Measurements from ENCODE around the gene TMEM179.

The TMEM179 gene

DNA sequence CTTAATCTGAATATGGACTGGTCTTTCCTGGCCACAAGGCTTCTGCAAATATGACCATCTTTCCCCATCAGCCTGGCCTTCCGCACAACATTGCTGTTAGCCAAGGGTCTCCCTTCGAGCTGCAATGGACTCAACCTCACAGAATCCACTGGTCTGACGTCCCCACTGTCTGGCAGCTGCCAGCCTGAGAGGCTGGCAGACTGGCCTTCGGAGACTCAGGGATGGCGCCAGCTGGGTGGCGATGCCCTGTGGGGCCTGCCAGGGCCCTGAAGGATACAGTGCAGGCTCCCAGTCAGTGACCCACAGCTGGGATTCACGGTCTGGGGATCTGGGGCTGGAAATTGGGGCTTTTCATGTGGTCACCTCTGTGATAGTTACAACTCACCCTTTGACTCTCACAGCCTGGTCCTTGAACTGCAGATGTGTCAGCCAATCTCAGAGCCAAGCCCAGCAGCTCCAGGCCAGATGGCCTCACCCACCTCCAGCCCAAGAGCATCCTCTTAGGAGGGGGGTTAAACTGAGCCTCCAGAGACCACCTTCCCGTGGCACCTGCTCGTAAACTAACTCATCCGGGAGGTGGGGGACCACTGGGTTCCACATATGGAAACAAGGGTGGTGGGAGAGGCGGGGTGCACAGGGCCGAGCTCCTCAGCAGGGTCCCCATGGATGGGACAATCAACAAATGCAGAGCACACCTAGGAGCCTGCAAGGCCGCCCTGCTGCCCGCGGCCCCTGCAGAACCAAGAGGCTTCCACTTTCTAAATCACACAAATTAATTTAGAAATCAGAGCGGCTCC is 46.1 kb downstream of the TMEM179 start:
- no peaks in the 10 kb centered on the region for H3K9me3 ChIP-seq (ENCODE audit: control insufficient read depth, low read length)
- H3K27ac ChIP-seq (ENCODE audit: insufficient read depth, low read length, poor library complexity, severe bottlenecking): no peak overlapping the region
- no peaks in the 10 kb centered on the region for H3K36me3 ChIP-seq (ENCODE audit: control insufficient read depth, insufficient read depth, low read length)
- H3K4me1 ChIP-seq (ENCODE audit: control insufficient read depth, insufficient read depth, low read length, poor library complexity, severe bottlenecking): no peaks in the 10 kb centered on the region
- H3K4me3 ChIP-seq (ENCODE audit: insufficient read depth, low read depth, low read length, poor library complexity, severe bottlenecking): no peak overlapping the region
- DNase-seq: no peak
- no peaks in the 10 kb centered on the region for H3K27me3 ChIP-seq (replicated peaks; ENCODE audit: control insufficient read depth, insufficient read depth, low read length, poor library complexity, severe bottlenecking)

DNA sequence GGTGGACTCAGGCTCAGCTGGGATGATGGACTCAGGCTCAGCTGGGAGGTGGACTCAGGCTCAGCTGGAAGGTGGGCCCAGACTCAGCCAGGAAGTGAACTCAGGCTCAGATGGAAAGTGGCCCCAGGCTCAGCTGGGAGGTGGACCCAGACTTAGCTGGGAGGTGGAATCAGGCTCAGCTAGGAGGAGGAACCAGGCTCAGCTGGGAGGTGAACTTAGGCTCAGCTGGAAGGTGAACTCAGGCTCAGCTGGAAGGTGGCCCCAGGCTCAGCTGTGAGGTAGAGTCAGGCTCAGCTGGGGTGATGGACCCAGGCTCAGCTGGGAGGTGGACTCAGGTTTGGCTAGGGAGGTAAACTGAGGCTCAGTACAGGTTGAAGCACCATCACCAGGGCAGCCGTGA is 46.8 kb downstream of the TMEM179 start:
- no peaks in the 10 kb centered on the region for H3K27me3 ChIP-seq (replicated peaks; ENCODE audit: control insufficient read depth, insufficient read depth, low read length, poor library complexity, severe bottlenecking)
- no peaks in the 10 kb centered on the region for H3K4me1 ChIP-seq (ENCODE audit: control insufficient read depth, insufficient read depth, low read length, poor library complexity, severe bottlenecking)
- H3K4me3 ChIP-seq (ENCODE audit: insufficient read depth, low read depth, low read length, poor library complexity, severe bottlenecking): no peak overlapping the region
- DNase-seq: no peak
- H3K36me3 ChIP-seq (ENCODE audit: control insufficient read depth, insufficient read depth, low read length): no peaks in the 10 kb centered on the region
- H3K9me3 ChIP-seq (ENCODE audit: control insufficient read depth, low read length): no peaks in the 10 kb centered on the region
- H3K27ac ChIP-seq (ENCODE audit: insufficient read depth, low read length, poor library complexity, severe bottlenecking): no peak overlapping the region

DNA sequence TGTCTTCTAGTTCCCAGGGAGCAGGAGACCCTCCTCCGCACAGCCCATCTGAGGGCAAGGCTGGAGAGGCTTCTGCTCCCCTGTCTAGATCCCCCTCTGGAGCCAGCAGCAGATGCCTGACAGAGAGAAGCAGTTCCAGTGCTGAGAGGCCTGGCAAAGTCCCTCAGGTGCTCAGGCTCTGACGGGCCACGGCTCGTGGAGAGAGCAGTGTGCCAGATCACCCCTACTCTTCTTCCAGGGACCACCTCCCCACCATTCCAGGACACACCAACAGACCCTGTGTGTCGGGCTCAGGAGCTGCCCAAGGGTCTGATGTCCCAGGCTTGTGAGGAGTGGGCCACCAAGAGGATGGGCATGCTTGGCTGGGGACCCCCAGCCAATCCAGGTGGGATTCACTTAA is 47.5 kb downstream of the TMEM179 start:
- H3K9me3 ChIP-seq (ENCODE audit: control insufficient read depth, low read length): no peaks in the 10 kb centered on the region
- DNase-seq: no peak
- no peaks in the 10 kb centered on the region for H3K4me1 ChIP-seq (ENCODE audit: control insufficient read depth, insufficient read depth, low read length, poor library complexity, severe bottlenecking)
- H3K4me3 ChIP-seq (ENCODE audit: insufficient read depth, low read depth, low read length, poor library complexity, severe bottlenecking): no peak overlapping the region
- H3K36me3 ChIP-seq (ENCODE audit: control insufficient read depth, insufficient read depth, low read length): no peaks in the 10 kb centered on the region
- H3K27ac ChIP-seq (ENCODE audit: insufficient read depth, low read length, poor library complexity, severe bottlenecking): no peak overlapping the region
- no peaks in the 10 kb centered on the region for H3K27me3 ChIP-seq (replicated peaks; ENCODE audit: control insufficient read depth, insufficient read depth, low read length, poor library complexity, severe bottlenecking)

DNA sequence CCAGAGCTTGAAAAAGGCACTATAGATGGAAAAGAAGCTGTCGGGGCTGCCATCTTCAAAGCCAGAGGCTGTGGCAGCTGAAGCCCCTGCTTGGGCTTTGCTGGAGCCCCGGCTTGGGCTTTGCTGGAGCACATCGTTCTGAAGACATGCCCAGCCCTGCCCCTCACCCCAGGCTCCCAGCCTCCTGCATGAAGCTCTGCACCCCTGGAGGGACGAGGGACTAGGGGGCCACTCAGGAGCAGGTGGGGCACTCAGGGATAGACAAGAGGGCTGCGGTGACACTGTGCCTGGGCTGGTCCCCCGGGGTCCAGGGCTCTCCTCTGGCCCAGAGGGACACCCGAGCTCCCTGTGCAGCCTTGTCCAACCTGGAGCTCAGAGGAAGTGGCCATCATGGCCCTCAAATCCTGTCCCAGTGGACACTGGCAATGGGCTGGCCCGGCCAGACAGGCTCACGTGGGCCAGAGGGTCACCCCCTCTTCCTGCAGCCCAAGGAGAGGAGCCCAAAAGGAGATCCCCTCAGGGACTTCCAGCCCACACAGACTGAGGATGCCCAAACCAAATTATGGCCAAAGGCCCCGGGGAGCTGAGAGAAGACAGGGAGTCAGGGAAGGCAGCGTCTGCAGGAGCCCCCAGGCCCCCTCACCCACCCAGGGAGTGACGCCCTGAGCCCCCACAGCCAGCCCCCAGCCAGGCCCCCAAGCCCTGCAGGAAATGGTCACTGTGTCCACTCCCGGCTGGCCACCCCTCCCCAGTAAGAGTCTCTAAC is 48.1 kb downstream of the TMEM179 start:
- no peaks in the 10 kb centered on the region for H3K4me1 ChIP-seq (ENCODE audit: control insufficient read depth, insufficient read depth, low read length, poor library complexity, severe bottlenecking)
- H3K9me3 ChIP-seq (ENCODE audit: control insufficient read depth, low read length): no peaks in the 10 kb centered on the region
- no peaks in the 10 kb centered on the region for H3K36me3 ChIP-seq (ENCODE audit: control insufficient read depth, insufficient read depth, low read length)
- H3K4me3 ChIP-seq (ENCODE audit: insufficient read depth, low read depth, low read length, poor library complexity, severe bottlenecking): no peak overlapping the region
- no peak overlapping the region for H3K27ac ChIP-seq (ENCODE audit: insufficient read depth, low read length, poor library complexity, severe bottlenecking)
- no peak for DNase-seq
- no peaks in the 10 kb centered on the region for H3K27me3 ChIP-seq (replicated peaks; ENCODE audit: control insufficient read depth, insufficient read depth, low read length, poor library complexity, severe bottlenecking)

DNA sequence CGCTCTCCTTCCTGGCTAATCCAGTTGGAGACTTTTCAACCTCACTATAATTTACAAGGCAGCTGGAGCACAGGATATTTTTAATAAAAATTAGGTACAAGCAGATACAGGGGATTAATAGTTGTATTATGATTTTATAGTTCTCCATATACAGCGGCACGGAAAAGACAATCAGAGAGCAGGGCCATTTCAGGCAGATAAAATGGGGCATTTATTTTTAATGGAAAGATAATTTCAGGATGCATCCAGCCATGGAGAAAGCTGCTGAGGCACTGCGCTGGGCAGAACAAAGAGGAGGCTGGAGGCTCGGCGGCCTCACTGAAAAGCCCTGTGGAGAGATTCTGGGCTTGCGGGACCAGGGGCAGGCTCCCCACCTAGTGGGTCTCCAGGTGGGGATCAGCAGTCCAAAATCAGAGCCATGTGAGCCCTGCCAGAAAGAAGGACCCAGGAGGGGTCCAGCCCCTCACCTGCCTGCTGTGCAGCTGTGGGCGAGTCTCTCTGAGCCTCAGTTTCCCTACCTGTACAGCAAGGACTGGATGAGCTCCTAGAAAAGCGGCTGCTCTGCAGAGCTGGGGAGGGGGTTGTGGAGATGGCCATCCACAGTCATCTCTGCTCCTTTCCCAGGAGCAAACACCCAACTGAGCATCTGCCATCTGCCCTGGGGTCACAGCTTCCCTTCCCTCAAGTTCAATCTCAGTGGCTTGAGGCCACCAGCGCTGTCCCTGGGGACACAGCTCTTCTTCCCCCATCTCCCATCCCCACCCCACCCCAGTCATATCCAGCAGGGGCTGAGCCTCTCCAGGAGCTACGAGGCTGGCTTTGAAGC is 48.9 kb downstream of the TMEM179 start:
- no peaks in the 10 kb centered on the region for H3K4me1 ChIP-seq (ENCODE audit: control insufficient read depth, insufficient read depth, low read length, poor library complexity, severe bottlenecking)

DNA sequence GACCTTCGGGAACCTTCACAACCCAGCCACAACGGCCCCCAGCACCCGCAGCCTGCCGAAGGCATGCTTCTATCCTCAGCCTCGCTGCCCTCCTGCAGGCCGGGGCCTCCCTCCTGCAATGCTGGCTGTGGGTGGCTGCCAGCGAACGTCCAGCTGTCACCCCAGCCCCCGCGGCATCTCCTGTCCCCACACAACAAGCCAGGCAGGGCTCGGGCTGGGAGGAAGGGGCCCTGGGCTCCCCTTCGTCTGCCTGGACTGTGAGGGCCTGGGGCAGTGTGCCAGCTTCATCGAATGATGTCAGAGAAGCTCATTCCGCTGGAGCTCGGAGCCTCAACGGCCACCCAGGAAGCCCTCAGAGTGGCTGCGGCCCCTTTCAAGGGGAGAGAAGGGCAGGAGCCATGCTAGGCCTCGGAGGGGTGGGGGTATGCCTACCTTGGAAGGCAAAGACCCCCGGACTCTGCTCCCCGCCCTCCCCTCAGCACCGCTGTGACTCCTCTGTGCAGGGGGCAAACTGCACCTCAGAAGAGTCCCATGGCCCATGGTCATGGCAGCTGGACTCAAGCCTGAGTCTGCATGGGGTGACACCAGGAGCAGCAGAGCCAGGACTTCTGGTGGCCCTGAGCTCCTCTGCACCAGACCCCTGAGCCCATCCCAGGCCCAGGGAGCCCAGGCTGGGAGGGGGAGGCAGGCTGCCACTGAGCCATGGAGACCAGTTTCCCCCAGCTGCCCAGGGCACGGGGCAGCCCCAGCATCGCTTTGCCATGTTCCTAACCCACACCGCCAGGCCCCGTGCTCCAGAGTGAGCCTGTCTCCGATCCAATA is 49.8 kb downstream of the TMEM179 start:
- no peaks in the 10 kb centered on the region for H3K4me1 ChIP-seq (ENCODE audit: control insufficient read depth, insufficient read depth, low read length, poor library complexity, severe bottlenecking)
- no peak for DNase-seq
- H3K9me3 ChIP-seq (ENCODE audit: control insufficient read depth, low read length): no peaks in the 10 kb centered on the region
- H3K4me3 ChIP-seq (ENCODE audit: insufficient read depth, low read depth, low read length, poor library complexity, severe bottlenecking): no peak overlapping the region
- H3K27ac ChIP-seq (ENCODE audit: insufficient read depth, low read length, poor library complexity, severe bottlenecking): no peak overlapping the region
- no peaks in the 10 kb centered on the region for H3K36me3 ChIP-seq (ENCODE audit: control insufficient read depth, insufficient read depth, low read length)
- H3K27me3 ChIP-seq (replicated peaks; ENCODE audit: control insufficient read depth, insufficient read depth, low read length, poor library complexity, severe bottlenecking): no peaks in the 10 kb centered on the region

More for the DNA sequence above, 48.9 kb downstream of the TMEM179 start:
- Histone ChIP-seq H3K27me3 (replicated peaks; ENCODE audit: control insufficient read depth, insufficient read depth, low read length, poor library complexity, severe bottlenecking) (no peaks in the 10 kb centered on the region), H3K4me3 (ENCODE audit: insufficient read depth, low read depth, low read length, poor library complexity, severe bottlenecking) (no peak overlapping the region), H3K36me3 (ENCODE audit: control insufficient read depth, insufficient read depth, low read length) (no peaks in the 10 kb centered on the region), H3K9me3 (ENCODE audit: control insufficient read depth, low read length) (no peaks in the 10 kb centered on the region), H3K27ac (ENCODE audit: insufficient read depth, low read length, poor library complexity, severe bottlenecking) (no peak overlapping the region)
- no peak for DNase-seq

DNA sequence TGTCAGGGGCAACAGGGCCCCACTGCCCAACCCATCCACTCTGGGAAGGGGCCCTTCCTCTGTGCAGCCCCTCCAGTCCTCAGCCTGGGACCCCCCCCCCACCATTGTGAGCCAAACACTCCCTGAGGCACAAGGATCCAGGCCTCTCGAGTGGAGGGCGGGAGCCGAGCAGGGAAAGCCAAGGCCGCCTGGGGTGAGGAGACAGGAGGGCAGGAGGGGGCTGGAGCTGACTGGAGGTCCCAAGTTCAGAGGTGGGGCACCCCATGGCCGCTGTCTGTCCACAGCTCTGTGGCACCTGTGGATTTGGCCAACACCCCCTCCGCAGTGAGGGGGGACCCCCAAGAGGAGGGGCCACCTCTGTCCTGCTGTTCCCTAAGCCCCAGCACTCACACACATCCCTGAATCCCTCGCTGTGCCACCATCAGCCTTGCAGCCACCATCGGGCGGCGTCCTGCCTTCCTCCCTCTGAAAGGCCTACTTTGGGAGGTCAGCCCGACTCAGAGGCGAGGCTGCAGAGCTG is 50.4 kb downstream of the TMEM179 start:
- H3K27ac ChIP-seq (ENCODE audit: insufficient read depth, low read length, poor library complexity, severe bottlenecking): no peak overlapping the region
- no peaks in the 10 kb centered on the region for H3K9me3 ChIP-seq (ENCODE audit: control insufficient read depth, low read length)
- no peaks in the 10 kb centered on the region for H3K4me1 ChIP-seq (ENCODE audit: control insufficient read depth, insufficient read depth, low read length, poor library complexity, severe bottlenecking)
- no peaks in the 10 kb centered on the region for H3K36me3 ChIP-seq (ENCODE audit: control insufficient read depth, insufficient read depth, low read length)
- no peak for DNase-seq
- no peak overlapping the region for H3K4me3 ChIP-seq (ENCODE audit: insufficient read depth, low read depth, low read length, poor library complexity, severe bottlenecking)
- H3K27me3 ChIP-seq (replicated peaks; ENCODE audit: control insufficient read depth, insufficient read depth, low read length, poor library complexity, severe bottlenecking): no peaks in the 10 kb centered on the region

DNA sequence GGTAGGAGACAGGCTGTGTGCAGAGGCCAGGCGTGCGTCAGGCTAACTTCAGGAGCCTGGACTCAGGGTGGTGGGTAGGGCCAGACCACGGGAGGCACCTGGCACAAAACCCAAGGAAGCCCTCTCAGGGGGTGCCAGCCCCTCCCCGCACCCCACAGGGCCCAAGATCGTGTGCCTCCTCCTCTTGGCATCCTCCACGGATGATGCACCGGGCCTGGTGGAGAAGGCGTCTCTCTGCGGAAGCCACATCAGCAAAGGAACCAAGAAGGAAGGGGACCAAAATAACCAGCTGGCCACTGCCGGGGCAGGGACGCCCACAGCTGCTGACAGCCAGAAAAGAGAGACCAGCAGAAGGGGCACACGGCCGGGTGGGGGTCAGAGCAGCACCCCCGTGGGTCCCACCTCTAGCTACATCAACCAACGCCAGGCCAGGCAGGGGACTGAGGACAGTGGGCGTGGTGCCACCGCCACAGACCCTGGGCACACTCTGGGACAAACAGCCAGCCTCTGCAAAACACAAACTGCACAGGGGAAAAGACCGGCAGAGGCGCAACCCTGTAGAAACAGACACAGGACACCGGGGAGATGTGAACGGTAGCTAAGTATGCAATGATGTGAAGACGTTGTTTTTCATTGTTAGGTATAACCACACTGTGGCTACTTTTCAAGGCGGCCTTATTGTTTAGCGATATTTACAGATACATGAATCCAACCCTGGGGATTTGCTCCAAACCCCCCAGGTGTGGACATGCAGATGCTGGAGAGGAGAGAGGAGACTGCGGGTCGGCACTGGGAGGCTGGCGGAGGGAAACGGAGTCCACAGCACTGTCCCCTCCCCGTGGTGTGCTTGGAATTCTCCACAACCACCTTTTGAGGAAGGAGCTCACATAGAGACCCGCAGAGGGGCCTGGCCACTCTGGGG is 51.1 kb downstream of the TMEM179 start:
- Histone ChIP-seq H3K36me3 (ENCODE audit: control insufficient read depth, insufficient read depth, low read length) (no peaks in the 10 kb centered on the region), H3K4me1 (ENCODE audit: control insufficient read depth, insufficient read depth, low read length, poor library complexity, severe bottlenecking) (no peaks in the 10 kb centered on the region), H3K4me3 (ENCODE audit: insufficient read depth, low read depth, low read length, poor library complexity, severe bottlenecking) (no peak overlapping the region), H3K27ac (ENCODE audit: insufficient read depth, low read length, poor library complexity, severe bottlenecking) (no peak overlapping the region), H3K27me3 (replicated peaks; ENCODE audit: control insufficient read depth, insufficient read depth, low read length, poor library complexity, severe bottlenecking) (no peaks in the 10 kb centered on the region), H3K9me3 (ENCODE audit: control insufficient read depth, low read length) (no peaks in the 10 kb centered on the region)
- DNase-seq: no peak
